ENCODE results near the gene SEC14L5. TPM values are rescaled to one million over a fixed set of nuclear protein-coding genes. Genes with fewer than 3 reads are reported as not detected.

The SEC14L5 gene
- total and polyA plus RNA-seq, 2 of the 4 experiments (the other 2 are of a cell fraction): 0.07 TPM; not detected in 1

DNA sequence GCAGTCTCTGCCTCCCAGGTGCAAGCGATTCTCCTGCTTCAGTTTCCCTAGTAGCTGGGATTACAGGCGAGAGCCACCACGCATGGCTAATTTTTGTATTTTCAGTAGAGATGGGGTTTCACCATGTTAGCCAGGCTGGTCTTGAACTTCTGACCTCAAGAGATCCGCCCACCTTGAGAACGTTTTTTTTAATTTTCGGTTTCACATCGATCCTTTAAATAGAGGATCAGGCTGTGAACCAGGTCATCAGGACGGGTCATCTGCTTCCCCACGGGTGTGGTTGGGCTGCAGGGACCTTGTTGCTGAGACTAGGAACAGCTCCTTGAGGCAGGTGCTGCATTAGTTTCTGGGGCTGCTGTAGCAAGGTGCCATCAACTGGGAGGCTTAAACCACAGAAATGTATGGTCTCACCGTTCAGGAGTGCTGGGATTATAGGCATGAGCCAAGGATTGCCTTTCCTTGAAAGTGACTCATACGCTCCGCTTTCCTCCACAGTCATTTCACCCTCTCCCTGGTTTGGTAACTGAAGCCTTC, 83.5 kb downstream of the SEC14L5 start:
- H2AK5ac ChIP-seq (ENCODE audit: low read depth, low read length): no peak overlapping the region
- H2BK15ac ChIP-seq (ENCODE audit: low read depth, low read length): no peak overlapping the region
- dilution Hi-C loops (cut with HindIII; ENCODE audit: low sequenced_read_pairs, unreplicated experiment): no loop called here
- no peak overlapping the region for H4K5ac ChIP-seq (ENCODE audit: low read depth, low read length)
- ATAC-seq (ENCODE audit: low read depth) (peak; percentile 79), DNase-seq (peak; percentile 83)
- no peak overlapping the region for H4K91ac ChIP-seq (ENCODE audit: insufficient read depth, low read depth, low read length)
- BruUV-seq (replicated peaks): no TSS peak
- H3K36me3 ChIP-seq (ENCODE audit: control insufficient read depth, insufficient read depth, low read length): no peaks in the 10 kb centered on the region
- H3K14ac ChIP-seq (replicated peaks; ENCODE audit: low read depth, low read length): no peak overlapping the region
- H3K18ac ChIP-seq (ENCODE audit: low read depth, low read length): no peak overlapping the region
- H3K4me2 ChIP-seq (ENCODE audit: low read depth, low read length): no peak overlapping the region
- H3K4me1 ChIP-seq (ENCODE audit: control insufficient read depth, insufficient read depth, low read length): no peaks in the 10 kb centered on the region; the same call in 1 of the 2 replicates
- no peak overlapping the region for H2AK9ac ChIP-seq (replicated peaks; ENCODE audit: low read depth, low read length, poor library complexity)
- ChIA-PET CTCF (no interaction called here), POLR2A (ENCODE audit: unreplicated experiment) (no interaction called here)
- no peak overlapping the region for H3K56ac ChIP-seq (ENCODE audit: extremely low read depth, insufficient read depth, low read length)
- no peaks in the 10 kb centered on the region for H3K79me1 ChIP-seq (ENCODE audit: low read depth in 1 of 2, low read length in 2 of 2)
- H3K4ac ChIP-seq (ENCODE audit: low read depth, low read length): no peak overlapping the region
- no peak for TF ChIP-seq MXI1 (IDR thresholded peaks at IDR 0.05; ENCODE audit: borderline replicate concordance, low read depth, low read length)
- peak; percentile 50; the same call in 1 of the 2 replicates for TF ChIP-seq CEBPB (IDR thresholded peaks at IDR 0.05; ENCODE audit: low read depth, low read length)
- TF ChIP-seq BHLHE40 (IDR thresholded peaks at IDR 0.05; ENCODE audit: low read depth, low read length): 0 out of 2 replicates have a peak, but pooled peaks have one; percentile 14
- no peak for TF ChIP-seq RCOR1 (IDR thresholded peaks at IDR 0.05; ENCODE audit: insufficient replicate concordance, low read length)
- TF ChIP-seq RAD21 (IDR thresholded peaks at IDR 0.05; ENCODE audit: low read length): no peak
- TF ChIP-seq FOS (IDR thresholded peaks at IDR 0.05; ENCODE audit: low read depth, low read length): 0 out of 2 replicates have a peak, but pooled peaks have one; percentile 30
- no peaks in the 10 kb centered on the region for H3K9me3 ChIP-seq (ENCODE audit: control insufficient read depth, insufficient read depth, low read length)
- H3K23ac ChIP-seq (ENCODE audit: low read depth, low read length): no peak overlapping the region
- H3K9me1 ChIP-seq (ENCODE audit: insufficient read depth, low read length): peaks cover 5% of the 10 kb centered on the region; the same call in 1 of the 2 replicates
- peak overlapping the region; percentile 58 for H2AFZ ChIP-seq (replicated peaks; ENCODE audit: low read length, poor library complexity)
- peaks cover 2% of the 10 kb centered on the region; the same call in 1 of the 2 replicates for H3K27me3 ChIP-seq (ENCODE audit: control insufficient read depth, insufficient read depth, low read length)
- no peak overlapping the region for H2BK120ac ChIP-seq (ENCODE audit: low read depth, low read length)
- no peak overlapping the region for H3K4me3 ChIP-seq (ENCODE audit: insufficient read depth, low read depth, low read length)
- H4K20me1 ChIP-seq (ENCODE audit: insufficient read depth, low read length): no peaks in the 10 kb centered on the region; the same call in 1 of the 2 replicates
- 63% methylated on average over 7 of the region's 12 CpGs; no CpG with 5 or more reads in 1 of the 2 experiments for WGBS, 2 experiments (ENCODE audit: extremely low coverage in 2 of 2, insufficient read length in 1 of 2)
- H2BK20ac ChIP-seq (ENCODE audit: low read depth, low read length): no peak overlapping the region
- intact Hi-C loops (cut with micrococcal nuclease): no loop called here
- H2BK5ac ChIP-seq (ENCODE audit: low read depth, low read length, poor library complexity, severe bottlenecking): no peak overlapping the region
- in situ Hi-C loops (cut with MboI; ENCODE audit: low sequenced_read_pairs): no loop called here
- no peak overlapping the region for H4K8ac ChIP-seq (ENCODE audit: low read depth in 2 of 2, low read length in 2 of 2)
- no peak overlapping the region for H3K9ac ChIP-seq (ENCODE audit: low read depth, low read length)
- H3K27ac ChIP-seq (ENCODE audit: insufficient read depth, low read length): no peak overlapping the region
